ENCODE measurements around the gene SEC14L6. TPM values are rescaled to one million over a fixed set of nuclear protein-coding genes. Genes with fewer than 3 reads are reported as not detected.

SEC14L6 gene
- total RNA-seq, 2 experiments from 2014 or later = not detected

- H3K36me3 ChIP-seq (ENCODE audit: insufficient read depth, low read length) = no peaks in the 10 kb centered on the region
- Mint-ChIP-seq H3K4me3 (no peak overlapping the region), H3K9me3 (no peaks in the 10 kb centered on the region), H3K27ac (no peak overlapping the region), H3K27me3 (peaks cover 45% of the 10 kb centered on the region), H3K4me1 (ENCODE audit: low read depth) (no peaks in the 10 kb centered on the region), H3K36me3 (ENCODE audit: low read depth) (no peaks in the 10 kb centered on the region)
- H3K9me3 ChIP-seq (ENCODE audit: control insufficient read depth in 1 of 2, insufficient read depth in 1 of 2, low read length in 2 of 2) = peaks cover 0 to 5% of the 10 kb centered on the region in 2 experiments
- TF ChIP-seq, protein P1, sequence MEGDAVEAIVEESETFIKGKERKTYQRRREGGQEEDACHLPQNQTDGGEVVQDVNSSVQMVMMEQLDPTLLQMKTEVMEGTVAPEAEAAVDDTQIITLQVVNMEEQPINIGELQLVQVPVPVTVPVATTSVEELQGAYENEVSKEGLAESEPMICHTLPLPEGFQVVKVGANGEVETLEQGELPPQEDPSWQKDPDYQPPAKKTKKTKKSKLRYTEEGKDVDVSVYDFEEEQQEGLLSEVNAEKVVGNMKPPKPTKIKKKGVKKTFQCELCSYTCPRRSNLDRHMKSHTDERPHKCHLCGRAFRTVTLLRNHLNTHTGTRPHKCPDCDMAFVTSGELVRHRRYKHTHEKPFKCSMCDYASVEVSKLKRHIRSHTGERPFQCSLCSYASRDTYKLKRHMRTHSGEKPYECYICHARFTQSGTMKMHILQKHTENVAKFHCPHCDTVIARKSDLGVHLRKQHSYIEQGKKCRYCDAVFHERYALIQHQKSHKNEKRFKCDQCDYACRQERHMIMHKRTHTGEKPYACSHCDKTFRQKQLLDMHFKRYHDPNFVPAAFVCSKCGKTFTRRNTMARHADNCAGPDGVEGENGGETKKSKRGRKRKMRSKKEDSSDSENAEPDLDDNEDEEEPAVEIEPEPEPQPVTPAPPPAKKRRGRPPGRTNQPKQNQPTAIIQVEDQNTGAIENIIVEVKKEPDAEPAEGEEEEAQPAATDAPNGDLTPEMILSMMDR (IDR thresholded peaks at IDR 0.05) = no peak
- ChIA-PET POLR2A (no interaction called here), CTCF (no interaction called here)
- DNase-seq (no peak), ATAC-seq (ENCODE audit: poor library complexity) (no peak)
- no peak overlapping the region for H3K27ac ChIP-seq (ENCODE audit: low read depth in 1 of 2, low read length in 2 of 2)
- peaks cover 4% of the 10 kb centered on the region for H3K4me1 ChIP-seq (ENCODE audit: insufficient read depth, low read length)
- peaks cover 31 to 32% of the 10 kb centered on the region in 2 experiments for H3K27me3 ChIP-seq (ENCODE audit: control insufficient read depth in 1 of 2, insufficient read depth in 2 of 2, low read length in 2 of 2)
- intact Hi-C loops (cut with DNase I, micrococcal nuclease) = no loop called here
- H3K4me3 ChIP-seq (ENCODE audit: low read length) = no peak overlapping the region
These were observed 43.0 kb downstream of the SEC14L6 start for GRCh38 chr22:30503551-30503950.

DNA sequence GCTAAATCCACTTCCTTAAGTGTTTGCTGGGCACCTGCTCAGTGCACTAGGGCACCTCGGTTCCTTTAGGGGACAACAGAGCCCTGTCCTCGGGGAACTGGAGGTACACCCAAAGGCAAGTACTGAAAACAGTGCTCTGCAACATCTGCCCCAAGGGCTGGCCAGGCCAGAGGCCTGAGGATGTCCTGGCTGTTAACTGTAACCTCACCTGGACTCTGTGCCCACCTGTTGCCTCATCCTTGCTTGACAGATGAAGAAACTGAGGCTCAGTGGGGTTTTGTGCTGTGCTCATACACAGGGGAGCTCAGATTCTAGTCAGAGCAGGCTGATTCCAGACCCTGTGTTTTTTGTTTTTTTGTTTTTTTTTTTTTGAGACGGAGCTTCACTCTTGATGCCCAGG is 43.6 kb downstream of the SEC14L6 start:
- POLR2A ChIA-PET = no interaction called here
- H3K36me3 ChIP-seq (ENCODE audit: insufficient read depth, low read length) = no peaks in the 10 kb centered on the region
- peaks cover 0 to 5% of the 10 kb centered on the region in 2 experiments for H3K9me3 ChIP-seq (ENCODE audit: control insufficient read depth in 1 of 2, insufficient read depth in 1 of 2, low read length in 2 of 2)
- peaks cover 4% of the 10 kb centered on the region for H3K4me1 ChIP-seq (ENCODE audit: insufficient read depth, low read length)
- intact Hi-C loops (cut with DNase I, micrococcal nuclease) = no loop called here
- no peak overlapping the region for H3K27ac ChIP-seq (ENCODE audit: low read depth in 1 of 2, low read length in 2 of 2)
- TF ChIP-seq, protein P1 (IDR thresholded peaks at IDR 0.05) = no peak
- H3K4me3 ChIP-seq (ENCODE audit: low read length) = no peak overlapping the region
- Mint-ChIP-seq H3K9me3 (no peaks in the 10 kb centered on the region), H3K36me3 (ENCODE audit: low read depth) (no peaks in the 10 kb centered on the region), H3K4me3 (no peak overlapping the region), H3K27ac (no peak overlapping the region), H3K4me1 (ENCODE audit: low read depth) (no peaks in the 10 kb centered on the region), H3K27me3 (peaks cover 48% of the 10 kb centered on the region)
- peaks cover 30 to 32% of the 10 kb centered on the region in 2 experiments for H3K27me3 ChIP-seq (ENCODE audit: control insufficient read depth in 1 of 2, insufficient read depth in 2 of 2, low read length in 2 of 2)
- no peak for ATAC-seq (ENCODE audit: poor library complexity)
- CTCF ChIA-PET = interaction anchor here (1.4 kb wide), 1 partner anchor 18 kb away, joined by 3 read pairs; no protein-coding TSS in a partner anchor
- DNase-seq = no peak

GRCh38 chr22:30502153-30502552 is 44.4 kb downstream of the SEC14L6 start:
- POLR2A ChIA-PET = no interaction called here
- intact Hi-C loops (cut with DNase I, micrococcal nuclease) = no loop called here
- no peak overlapping the region for H3K27ac Mint-ChIP-seq

More at GRCh38 chr22:30502153-30502552, 44.4 kb downstream of the SEC14L6 start:
- no peak for DNase-seq
- H3K9me3 ChIP-seq (ENCODE audit: control insufficient read depth in 1 of 2, insufficient read depth in 1 of 2, low read length in 2 of 2) = peaks cover 0 to 5% of the 10 kb centered on the region in 2 experiments
- H3K4me3 ChIP-seq (ENCODE audit: low read length) = no peak overlapping the region
- no peak overlapping the region for H3K4me3 Mint-ChIP-seq
- TF ChIP-seq, protein P1 (IDR thresholded peaks at IDR 0.05) = no peak
- no peak for ATAC-seq (ENCODE audit: poor library complexity)
- H3K27me3 ChIP-seq (ENCODE audit: control insufficient read depth in 1 of 2, insufficient read depth in 2 of 2, low read length in 2 of 2) = peaks cover 28 to 32% of the 10 kb centered on the region in 2 experiments
- CTCF ChIA-PET = interaction anchor here (1.4 kb wide), 1 partner anchor 17 kb away, joined by 3 read pairs; no protein-coding TSS in a partner anchor
- no peaks in the 10 kb centered on the region for H3K4me1 Mint-ChIP-seq (ENCODE audit: low read depth)
- H3K36me3 Mint-ChIP-seq (ENCODE audit: low read depth) = no peaks in the 10 kb centered on the region
- no peaks in the 10 kb centered on the region for H3K36me3 ChIP-seq (ENCODE audit: insufficient read depth, low read length)
- peaks cover 4% of the 10 kb centered on the region for H3K4me1 ChIP-seq (ENCODE audit: insufficient read depth, low read length)
- H3K27me3 Mint-ChIP-seq = peaks cover 45% of the 10 kb centered on the region
- no peaks in the 10 kb centered on the region for H3K9me3 Mint-ChIP-seq
- no peak overlapping the region for H3K27ac ChIP-seq (ENCODE audit: low read depth in 1 of 2, low read length in 2 of 2)
